Stomach (tissue), 4 donors: ENCODE results near the gene GRIK2.

Experiments used
- EP300 ChIP-seq: sonication (generic); formaldehyde crosslinking; IDR thresholded peaks from one replicate; pipeline ENCODE4 v1.6.1; 2017; ENCODE audit warnings: antibody characterized with exemption
- POLR2A ChIP-seq, 4 donors: fragments of 450-650 bp; IDR thresholded peaks; one replicate each; pipeline ENCODE4 v1.6.1; 2016; ENCODE audit warnings: antibody characterized with exemption in 4 of 4, control low read depth in 2 of 4, mild to moderate bottlenecking in 1 of 4, moderate library complexity in 1 of 4
- POLR2AphosphoS5 ChIP-seq, 3 donors: sonication (generic); formaldehyde crosslinking; IDR thresholded peaks; one replicate each; pipeline ENCODE4 v1.6.1; 2016; ENCODE audit warnings: antibody characterized with exemption in 3 of 3
- TF ChIP-seq, protein P1 (sequence below), 7 experiments: fragments of 450-650 bp in 4 of 7; fragments of 200-600 bp in 3 of 7; sonication (generic) in 3 of 7; IDR thresholded peaks; one replicate each; pipeline ENCODE4 v1.5.1; 2016 to 2019; ENCODE audit warnings: antibody characterized with exemption in 7 of 7, control low read depth in 2 of 7, mild to moderate bottlenecking in 1 of 7

DNA sequence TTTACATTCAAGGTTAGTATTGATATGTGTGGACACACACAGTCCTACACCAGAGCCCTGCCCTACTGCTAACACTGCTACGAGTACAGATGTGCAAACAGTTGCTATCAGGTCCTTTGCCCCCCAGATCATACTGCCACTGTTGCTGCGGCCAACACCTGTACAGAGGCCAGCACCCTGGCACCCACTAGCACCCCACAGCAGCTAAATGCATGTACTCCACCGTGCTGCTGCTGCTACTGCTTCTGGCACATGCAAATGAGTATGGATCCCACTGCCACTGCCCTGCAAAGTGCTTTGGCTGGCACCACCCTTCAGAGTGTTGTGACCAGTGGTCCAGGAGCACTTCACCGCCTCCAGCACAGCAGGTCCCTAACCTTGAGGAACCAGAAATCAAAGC, 621.9 kb downstream of the GRIK2 start:
- TF ChIP-seq, protein P1, sequence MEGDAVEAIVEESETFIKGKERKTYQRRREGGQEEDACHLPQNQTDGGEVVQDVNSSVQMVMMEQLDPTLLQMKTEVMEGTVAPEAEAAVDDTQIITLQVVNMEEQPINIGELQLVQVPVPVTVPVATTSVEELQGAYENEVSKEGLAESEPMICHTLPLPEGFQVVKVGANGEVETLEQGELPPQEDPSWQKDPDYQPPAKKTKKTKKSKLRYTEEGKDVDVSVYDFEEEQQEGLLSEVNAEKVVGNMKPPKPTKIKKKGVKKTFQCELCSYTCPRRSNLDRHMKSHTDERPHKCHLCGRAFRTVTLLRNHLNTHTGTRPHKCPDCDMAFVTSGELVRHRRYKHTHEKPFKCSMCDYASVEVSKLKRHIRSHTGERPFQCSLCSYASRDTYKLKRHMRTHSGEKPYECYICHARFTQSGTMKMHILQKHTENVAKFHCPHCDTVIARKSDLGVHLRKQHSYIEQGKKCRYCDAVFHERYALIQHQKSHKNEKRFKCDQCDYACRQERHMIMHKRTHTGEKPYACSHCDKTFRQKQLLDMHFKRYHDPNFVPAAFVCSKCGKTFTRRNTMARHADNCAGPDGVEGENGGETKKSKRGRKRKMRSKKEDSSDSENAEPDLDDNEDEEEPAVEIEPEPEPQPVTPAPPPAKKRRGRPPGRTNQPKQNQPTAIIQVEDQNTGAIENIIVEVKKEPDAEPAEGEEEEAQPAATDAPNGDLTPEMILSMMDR (IDR thresholded peaks at IDR 0.05), result no peak
- no peak for TF ChIP-seq POLR2A (IDR thresholded peaks at IDR 0.05)
- no peak for TF ChIP-seq POLR2AphosphoS5 (IDR thresholded peaks at IDR 0.05)
- TF ChIP-seq EP300, result no peak
